Measurements from ENCODE around the gene CBX1. TPM values are rescaled to one million over a fixed set of nuclear protein-coding genes. Genes with fewer than 3 reads are reported as not detected.

Gene CBX1
- total and polyA plus RNA-seq, 5 donors = 29.2 to 37.9 (median 33.2) TPM

GRCh38 chr17:48137656-48138055 lies 36.4 kb upstream of the CBX1 start:
- WGBS = 56% methylated on average over 1 of the region's 1 CpG
- Histone ChIP-seq H3K4me1 (ENCODE audit: control insufficient read depth, insufficient read depth, low read length) (no peaks in the 10 kb centered on the region), H3K27me3 (ENCODE audit: control insufficient read depth, insufficient read depth) (no peaks in the 10 kb centered on the region), H3K27ac (ENCODE audit: low read length) (no peak overlapping the region), H3K4me3 (ENCODE audit: low read length) (no peak overlapping the region), H3K9me3 (ENCODE audit: control insufficient read depth, low read length) (no peaks in the 10 kb centered on the region)
- DNase-seq (no peak), ATAC-seq (no peak)
- intact Hi-C loops (cut with DNase I) = no loop called here

- Histone ChIP-seq H3K27ac (ENCODE audit: low read length) (no peak overlapping the region), H3K27me3 (ENCODE audit: control insufficient read depth, insufficient read depth) (no peaks in the 10 kb centered on the region), H3K4me1 (ENCODE audit: control insufficient read depth, insufficient read depth, low read length) (no peaks in the 10 kb centered on the region), H3K9me3 (ENCODE audit: control insufficient read depth, low read length) (no peaks in the 10 kb centered on the region), H3K4me3 (ENCODE audit: low read length) (no peak overlapping the region)
- DNase-seq (no peak), ATAC-seq (no peak)
- 93% methylated on average over 3 of the region's 3 CpGs for WGBS
- intact Hi-C loops (cut with DNase I) = loop anchor here in 1 of 4 donors (5.0 kb wide), 1 partner anchor 108 kb away; no protein-coding TSS in a partner anchor
Observed at GRCh38 chr17:48134912-48135480, 33.7 kb upstream of the CBX1 start.

- no peaks in the 10 kb centered on the region for H3K27me3 ChIP-seq (ENCODE audit: control insufficient read depth, insufficient read depth)
- H3K4me1 ChIP-seq (ENCODE audit: control insufficient read depth, insufficient read depth, low read length) = no peaks in the 10 kb centered on the region
- 70% methylated on average over 5 of the region's 5 CpGs for WGBS
- intact Hi-C loops (cut with DNase I) = loop anchor here in 1 of 4 donors (5.0 kb wide), 1 partner anchor 105 kb away; no protein-coding TSS in a partner anchor
- H3K4me3 ChIP-seq (ENCODE audit: low read length) = no peak overlapping the region
- DNase-seq (no peak), ATAC-seq (peak; percentile 32 to 34)
- H3K27ac ChIP-seq (ENCODE audit: low read length) = no peak overlapping the region
- H3K9me3 ChIP-seq (ENCODE audit: control insufficient read depth, low read length) = no peaks in the 10 kb centered on the region
Observed at GRCh38 chr17:48132385-48132784, 31.1 kb upstream of the CBX1 start.

GRCh38 chr17:48131216-48131824 lies 30.0 kb upstream of the CBX1 start:
- Histone ChIP-seq H3K9me3 (ENCODE audit: control insufficient read depth, low read length) (no peaks in the 10 kb centered on the region), H3K4me3 (ENCODE audit: low read length) (no peak overlapping the region), H3K27me3 (ENCODE audit: control insufficient read depth, insufficient read depth) (no peaks in the 10 kb centered on the region), H3K4me1 (ENCODE audit: control insufficient read depth, insufficient read depth, low read length) (no peaks in the 10 kb centered on the region), H3K27ac (ENCODE audit: low read length) (no peak overlapping the region)
- intact Hi-C loops (cut with DNase I) = loop anchor here in 3 of 4 donors (2.0 to 5.0 kb wide), 3 partner anchors 104 to 107 kb away; no protein-coding TSS in a partner anchor
- peak; percentile 85 to 91 for ATAC-seq
- DNase-seq = no peak
- WGBS = 40% methylated on average over 4 of the region's 4 CpGs

GRCh38 chr17:48129981-48130380 lies 28.7 kb upstream of the CBX1 start:
- no peak overlapping the region for H3K27ac ChIP-seq (ENCODE audit: low read length)
- no peaks in the 10 kb centered on the region for H3K9me3 ChIP-seq (ENCODE audit: control insufficient read depth, low read length)
- H3K4me3 ChIP-seq (ENCODE audit: low read length) = no peak overlapping the region
- intact Hi-C loops (cut with DNase I) = loop anchor here in 3 of 4 donors (2.0 to 5.0 kb wide), 4 partner anchors 48 to 105 kb away; no protein-coding TSS in a partner anchor
- H3K27me3 ChIP-seq (ENCODE audit: control insufficient read depth, insufficient read depth) = no peaks in the 10 kb centered on the region
- DNase-seq = no peak
- ATAC-seq = no peak
- H3K4me1 ChIP-seq (ENCODE audit: control insufficient read depth, insufficient read depth, low read length) = no peaks in the 10 kb centered on the region
- 68% methylated on average over 5 of the region's 5 CpGs for WGBS

GRCh38 chr17:48128400-48128799 lies 27.1 kb upstream of the CBX1 start:
- H3K27me3 ChIP-seq (ENCODE audit: control insufficient read depth, insufficient read depth) = no peaks in the 10 kb centered on the region
- no peak for ATAC-seq
- H3K27ac ChIP-seq (ENCODE audit: low read length) = no peak overlapping the region
- H3K4me1 ChIP-seq (ENCODE audit: control insufficient read depth, insufficient read depth, low read length) = no peaks in the 10 kb centered on the region
- intact Hi-C loops (cut with DNase I) = loop anchor here in 1 of 4 donors (5.0 kb wide), 1 partner anchor 46 kb away; no protein-coding TSS in a partner anchor
- no peak for DNase-seq
- whole genome bisulfite sequencing = 37% methylated on average over 5 of the region's 5 CpGs
- no peak overlapping the region for H3K4me3 ChIP-seq (ENCODE audit: low read length)
- no peaks in the 10 kb centered on the region for H3K9me3 ChIP-seq (ENCODE audit: control insufficient read depth, low read length)

GRCh38 chr17:48127371-48128051 lies 26.2 kb upstream of the CBX1 start:
- WGBS = 69% methylated on average over 9 of the region's 9 CpGs

GRCh38 chr17:48126532-48126850 lies 25.2 kb upstream of the CBX1 start:
- intact Hi-C loops (cut with DNase I) = loop anchor here in 1 of 4 donors (5.0 kb wide), 1 partner anchor 44 kb away; no protein-coding TSS in a partner anchor
- Histone ChIP-seq H3K27me3 (ENCODE audit: control insufficient read depth, insufficient read depth) (no peaks in the 10 kb centered on the region), H3K9me3 (ENCODE audit: control insufficient read depth, low read length) (no peaks in the 10 kb centered on the region), H3K4me1 (ENCODE audit: control insufficient read depth, insufficient read depth, low read length) (no peaks in the 10 kb centered on the region), H3K4me3 (ENCODE audit: low read length) (no peak overlapping the region), H3K27ac (ENCODE audit: low read length) (no peak overlapping the region)
- DNase-seq (no peak), ATAC-seq (no peak)
- WGBS = 71% methylated on average over 7 of the region's 7 CpGs

More at GRCh38 chr17:48127371-48128051, 26.2 kb upstream of the CBX1 start:
- DNase-seq = no peak
- Histone ChIP-seq H3K9me3 (ENCODE audit: control insufficient read depth, low read length) (no peaks in the 10 kb centered on the region), H3K27ac (ENCODE audit: low read length) (no peak overlapping the region), H3K4me3 (ENCODE audit: low read length) (no peak overlapping the region), H3K4me1 (ENCODE audit: control insufficient read depth, insufficient read depth, low read length) (no peaks in the 10 kb centered on the region), H3K27me3 (ENCODE audit: control insufficient read depth, insufficient read depth) (no peaks in the 10 kb centered on the region)
- intact Hi-C loops (cut with DNase I) = loop anchor here in 1 of 4 donors (5.0 kb wide), 1 partner anchor 45 kb away; no protein-coding TSS in a partner anchor
- ATAC-seq = no peak

GRCh38 chr17:48125829-48126531 lies 24.7 kb upstream of the CBX1 start:
- Histone ChIP-seq H3K27me3 (ENCODE audit: control insufficient read depth, insufficient read depth) (no peaks in the 10 kb centered on the region), H3K27ac (ENCODE audit: low read length) (no peak overlapping the region), H3K4me1 (ENCODE audit: control insufficient read depth, insufficient read depth, low read length) (no peaks in the 10 kb centered on the region), H3K9me3 (ENCODE audit: control insufficient read depth, low read length) (no peaks in the 10 kb centered on the region), H3K4me3 (ENCODE audit: low read length) (no peak overlapping the region)
- DNase-seq (no peak), ATAC-seq (no peak)
- intact Hi-C loops (cut with DNase I) = loop anchor here in 1 of 4 donors (5.0 kb wide), 1 partner anchor 44 kb away; no protein-coding TSS in a partner anchor
- 67% methylated on average over 9 of the region's 9 CpGs for WGBS

GRCh38 chr17:48123776-48124388 lies 22.6 kb upstream of the CBX1 start:
- DNase-seq = no peak
- intact Hi-C loops (cut with DNase I) = no loop called here
- Histone ChIP-seq H3K27ac (ENCODE audit: low read length) (no peak overlapping the region), H3K4me3 (ENCODE audit: low read length) (no peak overlapping the region), H3K27me3 (ENCODE audit: control insufficient read depth, insufficient read depth) (no peaks in the 10 kb centered on the region), H3K9me3 (ENCODE audit: control insufficient read depth, low read length) (no peaks in the 10 kb centered on the region), H3K4me1 (ENCODE audit: control insufficient read depth, insufficient read depth, low read length) (no peaks in the 10 kb centered on the region)
- 94% methylated on average over 4 of the region's 4 CpGs for WGBS
- ATAC-seq = no peak

Measured in right cardiac atrium (tissue), 5 donors.